CD4-positive, alpha-beta T cell treated with Interferon gamma for 1 hour (primary cell): Measurements from ENCODE around the gene PCCA.
"Not testable (repeated sequence)": the region's sequence is repeated elsewhere in the genome, so short reads cannot be mapped to it uniquely, and the experiment has no call there.

ENCODE experiments used
- DNase-seq: peaks from one replicate; pipeline ENCODE4 v3.0.0-alpha.2; 2020

PCCA gene

GRCh38 chr13:100088644-100089464, at the start of gene PCCA:
TSS of gene PCCA (plus strand) at chr13:100089093. CDS start at chr13:100089121, 28 bp downstream.
- DNase-seq, result peak; percentile 77

DNA sequence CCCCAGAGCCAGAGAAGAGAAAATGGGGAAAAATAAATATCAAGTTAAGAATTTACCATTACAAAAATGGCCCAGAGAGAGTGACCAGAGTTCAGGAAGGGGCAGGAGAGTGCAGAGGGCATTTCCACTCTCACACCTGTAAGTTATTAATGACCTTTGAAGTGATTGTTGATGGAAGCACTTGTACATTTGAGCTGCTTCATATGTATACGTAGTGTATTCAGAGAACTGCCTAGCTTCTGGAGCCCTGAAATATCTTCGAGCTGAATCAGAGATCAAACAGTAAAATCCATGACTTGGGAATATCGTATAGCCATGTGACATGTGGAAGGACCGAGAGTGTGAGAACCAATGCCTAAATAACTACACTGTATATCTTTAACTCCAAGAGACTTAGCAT, 49.2 kb upstream of the PCCA start:
- no peak for DNase-seq

DNA sequence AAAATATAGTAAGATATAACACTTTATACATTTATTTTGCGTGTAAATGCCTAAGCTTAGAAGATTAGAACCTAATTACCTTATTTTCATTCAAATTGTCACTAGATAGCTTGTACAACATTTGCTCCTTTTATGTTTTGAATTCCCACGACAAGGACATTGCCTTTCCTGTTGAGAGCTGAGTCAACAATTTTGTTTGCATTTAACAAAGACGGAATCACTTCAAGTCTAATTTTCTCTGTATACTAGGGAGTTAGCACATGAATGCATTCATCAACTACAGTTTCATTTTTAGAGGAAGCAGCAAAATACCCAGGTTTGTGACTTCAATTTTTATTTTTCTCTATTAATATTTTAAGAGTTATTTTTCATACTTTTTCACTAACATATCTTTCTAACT, 48.7 kb upstream of the PCCA start:
- DNase-seq, result no peak

GRCh38 chr13:100044936-100045335, 44.0 kb upstream of the PCCA start:
- no peak for DNase-seq

DNA sequence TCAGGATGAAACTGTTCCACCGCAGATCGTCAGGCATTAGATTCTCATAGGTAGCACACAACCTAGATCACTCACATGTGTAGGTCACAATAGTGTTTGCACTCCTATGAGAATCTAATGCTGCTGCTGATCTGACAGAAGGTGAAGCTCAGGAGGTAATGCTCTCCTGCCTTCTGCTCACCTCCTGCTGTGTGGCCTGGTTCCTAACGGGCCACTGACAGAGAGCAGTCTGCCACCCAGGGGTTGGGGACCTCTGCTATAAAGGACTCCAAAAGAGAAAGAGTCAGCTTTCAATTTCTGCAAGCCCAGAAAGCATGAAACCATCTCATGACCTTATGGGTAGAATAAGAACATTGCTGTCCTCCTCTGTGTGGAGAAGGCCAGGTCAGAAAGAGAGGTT, 43.5 kb upstream of the PCCA start:
- DNase-seq, result no peak

GRCh38 chr13:100051070-100051469, 37.8 kb upstream of the PCCA start:
- no peak for DNase-seq

- DNase-seq, result no peak
Measured at GRCh38 chr13:100059827-100060226, 29.1 kb upstream of the PCCA start.

DNA sequence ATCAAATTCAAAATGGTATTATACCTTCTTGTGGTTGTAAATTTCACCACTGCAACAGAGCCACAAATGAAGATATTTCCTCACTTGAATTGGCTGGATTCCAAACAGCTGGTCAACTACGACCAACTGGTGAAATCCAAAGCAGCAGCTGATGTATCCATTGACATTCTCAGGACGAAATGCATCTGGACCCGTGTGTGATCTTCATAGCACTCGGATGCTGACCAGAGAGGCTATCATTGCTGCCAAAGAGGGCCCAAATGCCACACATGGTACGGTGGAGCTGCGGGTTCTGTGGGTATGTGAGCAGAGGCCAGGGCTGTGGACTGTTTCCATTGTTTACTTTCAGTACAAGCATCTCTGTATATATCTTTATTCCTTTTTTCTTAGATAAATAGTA, 25.6 kb upstream of the PCCA start:
- DNase-seq, result no peak

DNA sequence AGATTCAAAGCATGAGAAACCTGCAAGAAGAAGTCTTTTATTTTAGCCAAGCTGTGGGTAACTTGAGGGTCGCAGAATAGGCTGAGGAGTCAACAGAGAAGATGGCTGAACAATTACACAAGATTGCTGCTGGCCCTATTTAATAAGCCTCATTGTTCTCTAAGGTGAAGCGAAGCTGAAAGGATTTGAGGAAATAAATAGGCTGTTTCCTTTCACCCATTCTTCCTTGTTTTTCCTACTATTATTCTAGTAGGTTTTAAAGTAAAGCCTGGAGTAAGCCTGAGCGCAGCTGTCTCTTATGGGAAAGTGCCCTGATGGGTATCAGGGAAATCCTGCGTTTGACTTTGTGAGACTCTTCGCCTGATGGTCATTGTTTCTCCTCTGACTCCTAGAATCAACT, 25.0 kb upstream of the PCCA start:
- no peak for DNase-seq

DNA sequence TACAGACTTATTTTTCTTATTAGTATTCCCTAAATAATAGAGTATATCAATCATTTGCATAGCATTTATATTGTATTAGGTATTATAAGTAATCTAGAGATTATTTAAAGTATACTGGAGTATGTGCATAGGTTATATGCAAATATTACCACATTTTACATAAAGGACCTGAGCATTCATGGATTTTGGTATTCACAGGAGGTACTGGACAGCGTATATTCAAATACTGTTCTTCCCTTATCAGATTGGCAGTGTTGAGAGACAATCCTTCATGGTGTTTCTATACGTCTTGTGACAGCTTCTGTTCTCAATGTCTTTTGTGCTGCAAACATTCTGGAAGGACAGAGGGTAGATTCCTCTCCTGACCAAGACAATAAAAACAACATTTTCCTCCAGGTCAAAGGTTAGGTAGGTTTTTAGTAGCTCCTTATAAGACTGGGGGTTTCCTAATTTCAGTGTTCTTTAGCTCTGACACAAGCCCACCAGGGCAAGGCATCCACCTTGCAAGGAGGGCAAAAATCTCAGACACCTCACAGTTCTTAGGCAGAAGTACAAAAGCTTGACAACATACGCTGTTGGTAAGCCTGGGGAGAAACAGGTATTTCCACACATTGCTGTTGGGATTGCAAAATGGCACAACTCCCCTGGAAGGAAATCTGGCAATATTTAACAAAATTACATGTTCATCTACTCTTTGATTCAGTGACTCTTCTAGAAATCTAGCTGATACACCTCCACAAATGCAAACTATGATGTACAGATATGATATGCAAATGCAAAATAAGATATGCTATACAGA, 20.6 kb upstream of the PCCA start:
- no peak for DNase-seq

GRCh38 chr13:100069278-100069677, 19.6 kb upstream of the PCCA start:
- no peak for DNase-seq

GRCh38 chr13:100075700-100076587, 12.9 kb upstream of the PCCA start:
- no peak for DNase-seq

DNA sequence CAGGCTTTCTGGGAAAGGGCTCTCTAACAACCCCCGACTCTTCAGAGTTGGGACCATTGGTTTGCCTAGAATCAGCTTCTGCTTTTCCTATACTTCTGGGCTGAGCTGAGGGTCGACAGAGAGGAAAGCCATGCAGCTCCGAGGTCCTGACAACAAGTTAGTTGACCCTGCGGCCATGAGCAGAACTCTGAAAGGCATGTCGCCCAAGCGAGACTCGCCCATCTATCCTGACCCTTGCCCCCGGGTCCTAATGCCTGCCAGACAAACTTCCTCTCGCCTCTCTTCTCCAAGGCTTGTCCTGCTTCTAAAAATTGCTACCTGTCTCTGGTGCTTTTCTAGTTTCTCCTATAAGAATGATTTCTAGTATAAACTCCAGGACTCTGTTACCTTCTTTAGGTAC, 9.9 kb upstream of the PCCA start:
- not testable (repeated sequence) for DNase-seq

GRCh38 chr13:100083401-100083800, 5.5 kb upstream of the PCCA start:
- DNase-seq, result not testable (repeated sequence)

DNA sequence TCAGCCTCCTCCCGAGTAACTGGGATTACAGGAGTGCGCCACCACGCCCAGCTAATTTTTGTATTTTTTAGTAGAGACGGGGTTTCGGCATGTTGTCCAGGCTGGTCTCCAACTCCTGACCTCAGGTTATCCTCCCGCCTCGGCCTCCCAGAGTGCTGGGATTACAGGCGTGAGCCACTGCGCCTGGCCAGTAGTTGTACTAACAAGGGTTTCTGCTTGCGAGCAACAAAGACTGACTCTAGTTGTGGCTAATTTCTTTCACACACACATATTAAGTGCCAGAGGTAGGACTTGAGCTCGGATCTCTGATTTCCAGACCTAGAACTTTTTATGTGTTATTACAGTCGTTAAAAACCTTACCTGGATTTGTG, 635 bp upstream of the PCCA start:
- DNase-seq, result no peak

DNA sequence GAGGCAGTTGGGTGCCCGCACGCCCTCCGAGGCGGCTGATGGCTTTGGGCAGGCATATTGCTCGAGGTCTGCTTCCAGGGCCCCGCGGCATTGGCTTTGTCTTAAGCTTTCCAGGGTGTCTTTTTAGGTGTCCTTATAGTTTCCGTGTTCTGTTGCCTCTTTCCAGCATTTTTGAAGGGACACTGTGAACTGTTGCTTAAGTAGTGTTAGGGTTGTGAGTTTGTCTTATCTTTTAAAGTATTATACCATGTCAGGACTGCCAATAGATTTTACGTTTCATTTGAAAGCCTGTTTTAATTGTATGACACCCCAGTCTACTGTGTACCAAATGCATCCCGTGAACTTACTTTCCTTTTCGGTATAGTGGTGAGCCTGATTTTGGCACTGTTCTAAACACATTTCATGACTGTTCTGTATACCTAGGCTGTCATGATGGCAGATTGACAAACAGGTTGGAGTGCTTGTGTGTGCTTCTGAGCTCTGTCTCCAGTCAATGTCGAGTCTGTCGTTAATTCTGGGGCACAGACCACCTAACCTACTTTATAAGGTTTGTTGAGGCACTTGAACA, 656 bp downstream of the PCCA start:
- no peak for DNase-seq

DNA sequence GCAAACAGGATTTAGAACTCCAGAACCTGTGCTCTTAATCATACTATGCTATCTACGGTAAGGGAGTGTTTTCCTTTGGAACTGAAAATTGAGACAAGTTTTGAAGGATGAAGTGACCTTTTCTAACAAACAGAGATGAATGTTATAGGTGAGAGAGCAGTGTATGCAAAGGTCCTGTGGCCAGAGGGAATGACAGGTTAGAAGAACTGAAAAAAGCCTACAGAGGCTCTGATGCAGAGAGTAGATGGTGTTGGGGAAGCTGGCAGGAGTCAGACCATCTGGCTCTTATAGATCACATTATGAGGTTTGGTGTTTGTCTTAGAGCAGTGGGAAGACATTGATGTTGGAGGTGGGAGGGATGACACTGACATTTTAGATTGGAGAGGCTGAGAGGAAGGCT, 2.0 kb downstream of the PCCA start:
- DNase-seq, result no peak

DNA sequence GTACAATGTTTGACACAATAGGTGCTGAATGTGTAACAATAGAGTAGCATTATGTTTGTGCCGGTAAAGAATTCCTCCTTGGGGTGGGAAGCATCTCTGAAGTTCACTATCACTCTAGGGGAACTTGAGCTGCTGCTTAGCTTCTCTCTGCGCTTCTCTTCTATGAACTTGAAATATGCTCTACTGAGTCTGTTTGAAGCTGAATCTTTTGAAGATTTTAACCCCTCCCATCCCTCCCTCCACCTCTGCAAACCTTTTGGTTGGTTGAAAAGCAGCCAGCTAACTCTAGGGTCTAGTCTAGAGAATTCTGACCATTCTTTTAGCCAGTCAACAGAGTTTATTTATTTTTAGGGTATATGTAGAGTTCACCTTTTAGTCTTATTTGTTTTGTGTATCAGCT, 2.5 kb downstream of the PCCA start:
- DNase-seq, result no peak

DNA sequence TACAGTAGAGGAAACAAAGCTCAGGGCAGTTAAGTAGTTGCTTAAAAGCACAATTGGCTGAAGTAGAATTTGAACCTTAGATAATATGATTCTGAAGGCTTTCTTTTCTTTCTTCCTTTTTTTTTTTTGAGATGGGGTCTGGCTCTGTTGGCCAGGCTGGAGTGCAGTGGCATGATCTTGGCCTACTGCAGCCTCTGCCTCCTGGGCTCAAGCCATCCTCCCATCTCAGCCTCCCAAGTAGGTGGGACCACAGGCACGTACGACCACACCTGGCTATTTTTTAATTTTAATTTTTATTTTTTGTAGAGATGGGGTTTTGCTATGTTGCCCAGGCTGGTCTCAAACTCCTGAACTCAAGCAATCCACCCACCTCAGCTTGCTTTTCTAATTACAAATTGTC, 3.4 kb downstream of the PCCA start:
- not testable (repeated sequence) for DNase-seq

DNA sequence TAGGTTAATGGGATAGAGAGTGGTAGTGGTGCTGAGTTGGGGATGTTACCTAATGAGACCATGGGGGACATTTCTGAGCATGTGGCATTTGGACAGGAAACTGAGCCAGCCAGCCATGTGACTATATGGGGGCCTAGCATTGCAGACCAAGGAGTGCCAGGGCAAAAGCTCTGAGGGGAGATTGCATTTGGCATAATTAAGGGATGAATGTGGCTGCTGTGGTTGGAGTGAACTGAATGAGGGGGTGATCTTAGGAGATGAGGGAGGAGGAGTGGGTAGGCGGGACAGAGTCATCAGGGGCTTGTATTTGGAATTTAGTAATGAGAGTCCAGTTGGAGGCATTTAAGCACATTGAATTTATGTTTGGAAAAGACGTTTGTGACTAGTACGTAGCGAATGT, 6.6 kb downstream of the PCCA start:
- no peak for DNase-seq

- no peak for DNase-seq
Measured at GRCh38 chr13:100096526-100096925, 7.6 kb downstream of the PCCA start.

DNA sequence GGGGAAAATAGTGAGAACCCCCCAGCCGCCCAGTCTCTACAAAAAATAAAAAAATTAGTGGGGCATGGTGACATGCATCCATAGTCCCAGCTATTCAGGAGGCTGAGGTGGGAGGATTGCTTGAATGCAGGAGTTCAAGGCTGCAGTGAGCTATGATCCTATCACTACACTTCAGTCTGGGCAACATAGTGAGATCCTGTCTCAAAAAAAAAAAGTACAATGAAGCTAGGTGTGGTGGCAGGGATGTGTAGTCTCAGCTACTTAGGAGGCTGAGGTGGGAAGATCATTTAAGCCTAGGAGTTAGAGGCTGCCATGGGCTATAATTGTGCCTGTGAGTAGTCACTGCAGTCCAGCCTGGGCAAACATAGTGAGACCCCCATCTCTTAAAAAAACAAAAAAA, 8.9 kb downstream of the PCCA start:
- DNase-seq, result no peak
